ENCODE measurements around the gene ZBED2.
"Not testable (repeated sequence)": the region's sequence is repeated elsewhere in the genome, so short reads cannot be mapped to it uniquely, and the experiment has no call there.

ZBED2 gene

GRCh38 chr3:111570404-111571030, 24.6 kb downstream of the ZBED2 start:
- no peak for DNase-seq

- no peak for DNase-seq
Measured at GRCh38 chr3:111568911-111569310, 26.2 kb downstream of the ZBED2 start.

- DNase-seq = no peak
Measured at GRCh38 chr3:111568355-111568754, 26.8 kb downstream of the ZBED2 start.

GRCh38 chr3:111566844-111567243, 28.3 kb downstream of the ZBED2 start:
- no peak for DNase-seq

- DNase-seq = not testable (repeated sequence)
Measured at GRCh38 chr3:111561902-111562301, 33.2 kb downstream of the ZBED2 start.

- DNase-seq = no peak
Measured at GRCh38 chr3:111548756-111549155, 46.4 kb downstream of the ZBED2 start.

GRCh38 chr3:111548092-111548491, 47.1 kb downstream of the ZBED2 start:
- DNase-seq = no peak

GRCh38 chr3:111547631-111548030, 47.5 kb downstream of the ZBED2 start:
- no peak for DNase-seq

GRCh38 chr3:111545349-111545748, 49.8 kb downstream of the ZBED2 start:
- DNase-seq = no peak

Measured in T1000 (cell line).